Caco-2 (cell line): ENCODE results near the gene AKT1. TPM values are rescaled to one million over a fixed set of nuclear protein-coding genes. Genes with fewer than 3 reads are reported as not detected.

Experiments
- BruUV-seq: library from RNA; stranded (reverse); fragments of 400-500 nt; replicated peaks from 2 replicates; lab custom pipeline; 2021; lab: Mats Ljungman, UMichigan
- CTCF ChIA-PET: fragments of 300-600 bp; sonication (Branson Sonifier 250); formaldehyde crosslinking; loops from one replicate; lab custom pipeline; 2022; ENCODE audit warnings: antibody characterized with exemption; lab: Charles Lee
- POLR2A ChIA-PET: fragments of 300-600 bp; sonication (Branson Sonifier 250); formaldehyde crosslinking; loops from one replicate; lab custom pipeline; 2022; ENCODE audit warnings: antibody characterized with exemption; lab: Charles Lee
- DNase-seq, 2 experiments: peaks; one replicate each; pipeline versions ENCODE4 v3.0.0 to v3.0.0-alpha.2; 2020 to 2022
- H3K27me3 ChIP-seq: replicated peaks from 2 replicates; pipeline ENCODE4 v1.6.0; 2011; ENCODE audit warnings: low read length; ENCODE audit not compliant: control insufficient read depth, insufficient read depth
- H3K36me3 ChIP-seq: 2 replicates; pipeline ENCODE4 v1.5.1; 2011; ENCODE audit warnings: low read length; ENCODE audit not compliant: control insufficient read depth, insufficient read depth
- H3K4me1 ChIP-seq: fragments of 250-450 bp; sonication (Bioruptor Pico); 2 replicates; pipeline ENCODE4 v1.5.1; 2020; ENCODE audit warnings: mild to moderate bottlenecking
- H3K4me3 ChIP-seq: 2 replicates; pipeline ENCODE4 v1.5.1; 2011; ENCODE audit warnings: low read depth, mild to moderate bottlenecking, control low read depth, low read length
- H3K9me3 ChIP-seq: fragments of 250-450 bp; sonication (Bioruptor Pico); 2 replicates; pipeline ENCODE4 v1.5.1; 2020; ENCODE audit warnings: mild to moderate bottlenecking, moderate library complexity
- H3K27ac Mint-ChIP-seq: one replicate; pipeline ENCODE4 v1.8.0; 2022; ENCODE audit warnings: mixed read lengths; ENCODE audit not compliant: unreplicated experiment
- H3K27me3 Mint-ChIP-seq: one replicate; pipeline ENCODE4 v1.8.0; 2022; ENCODE audit warnings: mixed read lengths; ENCODE audit not compliant: insufficient read depth, unreplicated experiment
- H3K36me3 Mint-ChIP-seq: one replicate; pipeline ENCODE4 v1.8.0; 2022; ENCODE audit warnings: mild to moderate bottlenecking, mixed read lengths; ENCODE audit not compliant: insufficient read depth, unreplicated experiment
- H3K4me1 Mint-ChIP-seq: one replicate; pipeline ENCODE4 v1.8.0; 2022; ENCODE audit warnings: low read depth, mixed read lengths; ENCODE audit not compliant: unreplicated experiment
- H3K4me3 Mint-ChIP-seq: one replicate; pipeline ENCODE4 v1.8.0; 2022; ENCODE audit warnings: mild to moderate bottlenecking, moderate library complexity, mixed read lengths; ENCODE audit not compliant: unreplicated experiment
- H3K9me3 Mint-ChIP-seq: one replicate; pipeline ENCODE4 v1.8.0; 2022; ENCODE audit warnings: mixed read lengths; ENCODE audit not compliant: unreplicated experiment
- CTCF ChIP-seq, 2 experiments: fragments of 200-600 bp in 1 of 2; IDR thresholded peaks; 1 replicate in 1 of 2; 2 replicates in 1 of 2; pipeline versions ENCODE4 v1.5.1 to v1.8.0; 2011 to 2022; ENCODE audit warnings: antibody characterized with exemption in 1 of 2, control low read depth in 1 of 2, inconsistent platforms in 1 of 2, low read depth in 1 of 2, low read length in 1 of 2, mild to moderate bottlenecking in 1 of 2, moderate library complexity in 1 of 2; ENCODE audit not compliant: insufficient read depth in 1 of 2, severe bottlenecking in 1 of 2, unreplicated experiment in 1 of 2
- intact Hi-C: fragments of 100-400 bp; cut with micrococcal nuclease; formaldehyde crosslinking; loops from one replicate; pipeline ENCODE4 v1.10.0; 2022; ENCODE audit not compliant: unreplicated experiment
- total RNA-seq: library from RNA; stranded (reverse); gene quantifications from 2 replicates; pipeline ENCODE4 v1.2.3, GENCODE V29; 2022

AKT1 gene
- total RNA-seq, 1 experiment from 2014 or later, result 110 TPM

- H3K9me3 Mint-ChIP-seq, result peaks cover 12% of the 10 kb centered on the region
- intact Hi-C loops, result no loop called here
- no peak for DNase-seq
- no TSS peak for BruUV-seq
- TF ChIP-seq CTCF (IDR thresholded peaks at IDR 0.05; ENCODE audit: insufficient read depth in 1 of 2, low read depth in 1 of 2, low read length in 1 of 2, severe bottlenecking in 1 of 2, unreplicated experiment in 1 of 2), result no peak
- Histone ChIP-seq H3K36me3 (no peaks in the 10 kb centered on the region), H3K27me3 (no peaks in the 10 kb centered on the region), H3K9me3 (no peaks in the 10 kb centered on the region), H3K4me1 (0 out of 2 replicates have a peak, but pooled peaks cover 3% of the 10 kb centered on the region), H3K4me3 (no peak overlapping the region)
- peak overlapping the region; percentile 85 for H3K4me3 Mint-ChIP-seq
- H3K36me3 Mint-ChIP-seq, result no peaks in the 10 kb centered on the region
- POLR2A ChIA-PET, result no interaction called here
- CTCF ChIA-PET, result no interaction called here
- H3K4me1 Mint-ChIP-seq, result no peaks in the 10 kb centered on the region
- H3K27me3 Mint-ChIP-seq, result peaks cover 7% of the 10 kb centered on the region
- peak overlapping the region; percentile 6 for H3K27ac Mint-ChIP-seq
These were observed 28.9 kb upstream of the AKT1 start for GRCh38 chr14:104824353-104824997.

- no peaks in the 10 kb centered on the region for H3K4me1 Mint-ChIP-seq
- TF ChIP-seq CTCF (IDR thresholded peaks at IDR 0.05; ENCODE audit: insufficient read depth in 1 of 2, low read depth in 1 of 2, low read length in 1 of 2, severe bottlenecking in 1 of 2, unreplicated experiment in 1 of 2), result no peak
- intact Hi-C loops, result no loop called here
- no peaks in the 10 kb centered on the region for H3K36me3 Mint-ChIP-seq
- no peak overlapping the region for H3K4me3 ChIP-seq
- DNase-seq, result no peak
- no peak overlapping the region for H3K4me3 Mint-ChIP-seq
- H3K27me3 ChIP-seq, result no peaks in the 10 kb centered on the region
- CTCF ChIA-PET, result no interaction called here
- 0 out of 2 replicates have a peak, but pooled peaks cover 3% of the 10 kb centered on the region for H3K4me1 ChIP-seq
- no peak overlapping the region for H3K27ac Mint-ChIP-seq
- peaks cover 7% of the 10 kb centered on the region for H3K27me3 Mint-ChIP-seq
- no TSS peak for BruUV-seq
- H3K9me3 ChIP-seq, result no peaks in the 10 kb centered on the region
- no peaks in the 10 kb centered on the region for H3K36me3 ChIP-seq
- peaks cover 12% of the 10 kb centered on the region for H3K9me3 Mint-ChIP-seq
- POLR2A ChIA-PET, result no interaction called here
These were observed 27.5 kb upstream of the AKT1 start for GRCh38 chr14:104822821-104823615.

GRCh38 chr14:104821971-104822608 lies 26.5 kb upstream of the AKT1 start:
- Mint-ChIP-seq H3K4me3 (no peak overlapping the region), H3K9me3 (peaks cover 12% of the 10 kb centered on the region)

More at GRCh38 chr14:104821971-104822608, 26.5 kb upstream of the AKT1 start:
- no peak for DNase-seq
- no peak for TF ChIP-seq CTCF (IDR thresholded peaks at IDR 0.05; ENCODE audit: insufficient read depth in 1 of 2, low read depth in 1 of 2, low read length in 1 of 2, severe bottlenecking in 1 of 2, unreplicated experiment in 1 of 2)
- Histone ChIP-seq H3K9me3 (no peaks in the 10 kb centered on the region), H3K27me3 (no peaks in the 10 kb centered on the region), H3K36me3 (no peaks in the 10 kb centered on the region), H3K4me1 (no peaks in the 10 kb centered on the region), H3K4me3 (no peak overlapping the region)
- peaks cover 7% of the 10 kb centered on the region for H3K27me3 Mint-ChIP-seq
- POLR2A ChIA-PET, result no interaction called here
- H3K4me1 Mint-ChIP-seq, result no peaks in the 10 kb centered on the region
- no peaks in the 10 kb centered on the region for H3K36me3 Mint-ChIP-seq
- CTCF ChIA-PET, result interaction anchor here (1.8 kb wide), 1 partner anchor 53 kb away, joined by 7 read pairs; no protein-coding TSS in a partner anchor
- intact Hi-C loops, result no loop called here
- BruUV-seq, result no TSS peak
- H3K27ac Mint-ChIP-seq, result no peak overlapping the region
